Left cardiac atrium (tissue), 4 donors: ENCODE results near the gene HSPB9. TPM values are rescaled to one million over a fixed set of nuclear protein-coding genes. Genes with fewer than 3 reads are reported as not detected.

ENCODE experiments used
- ATAC-seq, 2 donors: fragments of 200-7000 bp; cut with Tn5 transposase; one replicate each; pipeline ENCODE4 v1.9.1; 2020; ENCODE audit warnings: mild to moderate bottlenecking in 2 of 2, moderate library complexity in 2 of 2
- DNase-seq: peaks from one replicate; pipeline ENCODE4 v3.0.0-alpha.2; 2020
- intact Hi-C, 2 donors: fragments of 100-400 bp; cut with DNase I; formaldehyde crosslinking; loops; one replicate each; pipeline versions ENCODE4 v1.14.1 to v1.15.1; 2022 to 2023
- total RNA-seq, 2 donors: library from RNA; stranded (reverse); fragmentation: NEBNext Ultra II Directional; extraction: Animal tissue kit (Norgen Biotek cat#: 25700); gene quantifications; one replicate each; pipeline ENCODE4 v1.2.1, GENCODE V29; 2021
- donor health status: DM: no; HTN: yes; CAD: no.
- donor health status: DM: no; HTN: yes; CAD: no; lungs with severe emphysema.
- donor health status: DM: yes; HTN: yes; CAD: no.
- donor health status: Dilated cardiomyopathy.

HSPB9 gene
- total RNA-seq, 2 donors from 2014 or later: 0.24 TPM; not detected in 1

- intact Hi-C loops: no loop called here
Observed at GRCh38 chr17:42114118-42114517, 8.5 kb upstream of the HSPB9 start.

GRCh38 chr17:42116705-42117396 is 5.8 kb upstream of the HSPB9 start:
- ATAC-seq: peak; percentile 4 to 38
- intact Hi-C loops: loop anchor here (1.0 to 5.0 kb wide), 6 partner anchors 50 to 155 kb away; partner anchors contain the start of gene KCNH4 (in 1 of the 2)
- peak; percentile 83 for DNase-seq

More at GRCh38 chr17:42114118-42114517, 8.5 kb upstream of the HSPB9 start:
- no peak for DNase-seq
- no peak for ATAC-seq

GRCh38 chr17:42117397-42118125 is 5.0 kb upstream of the HSPB9 start:
- intact Hi-C loops: loop anchor here (2.0 to 5.0 kb wide), 5 partner anchors 50 to 155 kb away; partner anchors contain the start of gene KCNH4 (in 1 of the 2)
- no peak for ATAC-seq
- DNase-seq: no peak

GRCh38 chr17:42118126-42118510 is 4.5 kb upstream of the HSPB9 start:
- ATAC-seq: no peak
- no peak for DNase-seq
- intact Hi-C loops: loop anchor here (5.0 kb wide), 4 partner anchors 51 to 156 kb away; partner anchors contain the start of gene KCNH4 (in 1 of the 2)

GRCh38 chr17:42118545-42118944 is 4.1 kb upstream of the HSPB9 start:
- DNase-seq (no peak), ATAC-seq (no peak)
- intact Hi-C loops: loop anchor here (5.0 kb wide), 4 partner anchors 51 to 156 kb away; partner anchors contain the start of gene KCNH4 (in 1 of the 2)

- intact Hi-C loops: loop anchor here (5.0 kb wide), 4 partner anchors 52 to 157 kb away; partner anchors contain the start of gene KCNH4 (in 1 of the 2)
- no peak for ATAC-seq
- no peak for DNase-seq
Observed at GRCh38 chr17:42119301-42119700, 3.3 kb upstream of the HSPB9 start.

- intact Hi-C loops: no loop called here
- no peak for ATAC-seq
- DNase-seq: no peak
Observed at GRCh38 chr17:42120161-42120769, 2.3 kb upstream of the HSPB9 start.

GRCh38 chr17:42120770-42121769 is 1.5 kb upstream of the HSPB9 start, which contains the start of gene KAT2A:
KAT2A (minus strand) TSS chr17:42121367; CDS start chr17:42121304, 63 bp downstream.
- intact Hi-C loops: no loop called here
- peak; percentile 94 for ATAC-seq
- peak; percentile 87 for DNase-seq

GRCh38 chr17:42124256-42124655 is 1.7 kb downstream of the HSPB9 start:
- ATAC-seq (no peak), DNase-seq (no peak)
- intact Hi-C loops: no loop called here

GRCh38 chr17:42125565-42125964 is 3.0 kb downstream of the HSPB9 start:
- no peak for ATAC-seq
- no peak for DNase-seq
- intact Hi-C loops: no loop called here

- intact Hi-C loops: no loop called here
- ATAC-seq: no peak
Observed at GRCh38 chr17:42126836-42127235, 4.2 kb downstream of the HSPB9 start.

GRCh38 chr17:42127414-42127813 is 4.8 kb downstream of the HSPB9 start:
- DNase-seq (no peak), ATAC-seq (no peak)
- intact Hi-C loops: no loop called here

More at GRCh38 chr17:42126836-42127235, 4.2 kb downstream of the HSPB9 start:
- no peak for DNase-seq

GRCh38 chr17:42129109-42129837 is 6.7 kb downstream of the HSPB9 start:
- DNase-seq: no peak
- intact Hi-C loops: no loop called here
- peak; percentile 27 to 60 for ATAC-seq

GRCh38 chr17:42130310-42130936 is 7.8 kb downstream of the HSPB9 start:
- ATAC-seq: no peak
- DNase-seq: no peak
- intact Hi-C loops: no loop called here

- DNase-seq: no peak
- no peak for ATAC-seq
- intact Hi-C loops: no loop called here
Observed at GRCh38 chr17:42131232-42131631, 8.6 kb downstream of the HSPB9 start.

GRCh38 chr17:42131981-42132432 is 9.4 kb downstream of the HSPB9 start:
- DNase-seq: no peak
- intact Hi-C loops: no loop called here
- no peak for ATAC-seq

GRCh38 chr17:42132941-42133340 is 10.3 kb downstream of the HSPB9 start:
- intact Hi-C loops: no loop called here
- DNase-seq (no peak), ATAC-seq (peak; percentile 60 to 68)
